ENCODE results near the gene SREBF2. TPM values are rescaled to one million over a fixed set of nuclear protein-coding genes. Genes with fewer than 3 reads are reported as not detected.

The SREBF2 gene
- total RNA-seq: 100 to 1,000 TPM; 131 to 137 TPM

DNA sequence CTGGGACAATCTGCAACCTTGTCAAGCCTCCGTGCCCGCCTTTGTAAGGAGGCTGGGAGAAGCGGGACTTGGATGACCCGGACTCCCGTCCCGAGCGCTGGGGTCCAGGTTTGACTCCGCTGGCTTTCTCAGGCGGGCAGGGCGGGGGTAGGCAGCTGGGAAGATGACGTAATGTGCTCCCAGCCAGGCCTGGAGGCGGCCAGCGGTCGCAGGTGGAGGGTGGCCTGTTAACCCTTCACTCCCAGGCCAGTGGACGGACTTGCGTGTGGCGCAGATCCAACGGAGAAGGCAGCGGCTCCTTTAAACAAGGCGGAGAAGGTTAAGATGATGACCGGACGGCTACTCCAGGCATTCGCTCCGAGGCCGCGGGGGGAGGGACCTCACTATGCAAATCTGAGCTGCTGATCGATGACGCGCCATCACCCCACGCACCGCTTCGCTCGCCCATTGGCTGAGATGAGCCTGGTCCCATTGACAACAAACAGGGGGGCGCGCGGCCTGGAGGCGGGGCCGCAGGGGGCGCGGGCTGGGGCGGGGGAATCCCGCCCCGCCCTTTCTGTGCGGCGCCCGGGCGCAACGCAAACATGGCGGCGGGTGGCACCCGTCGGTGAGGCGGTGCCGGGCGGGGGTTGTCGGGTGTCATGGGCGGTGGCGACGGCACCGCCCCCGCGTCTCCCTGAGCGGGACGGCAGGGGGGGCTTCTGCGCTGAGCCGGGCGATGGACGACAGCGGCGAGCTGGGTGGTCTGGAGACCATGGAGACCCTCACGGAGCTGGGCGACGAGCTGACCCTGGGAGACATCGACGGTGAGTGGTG lies at the start of gene SREBF2:
Gene SREBF2 (plus strand): TSS at position 553 of the 816 bp plus-strand sequence. CDS start 166 bp downstream, at position 719.
- Mint-ChIP-seq H3K4me3 (peak within 1 kb of the TSS; percentile 98), H3K27ac (peak within 1 kb of the TSS; percentile 99), H3K36me3 (peaks cover 41% of the 10 kb centered on the region), H3K9me3 (peaks cover 5% of the 10 kb centered on the region), H3K27me3 (no peaks in the 10 kb centered on the region), H3K4me1 (ENCODE audit: low read depth) (peaks cover 44% of the 10 kb centered on the region)
- ChIA-PET CTCF (interaction anchor here (0.7 to 6.9 kb wide), 16 partner anchors 10 to 135 kb away, joined by 3 to 49 read pairs (median 6); partner anchors contain the start of gene CCDC134), POLR2A (interaction anchor here (0.9 to 4.5 kb wide), 17 partner anchors 10 to 145 kb away, joined by 3 to 57 read pairs (median 7); partner anchors contain the start of genes CCDC134, CENPM, SNU13 and TNFRSF13C)
- peak; percentile 100 for DNase-seq
- intact Hi-C loops (cut with micrococcal nuclease): loop anchor here (1.0 to 5.0 kb wide), 6 partner anchors 11 to 260 kb away; partner anchors contain the start of genes DESI1, NDUFA6, SHISA8 and XRCC6

DNA sequence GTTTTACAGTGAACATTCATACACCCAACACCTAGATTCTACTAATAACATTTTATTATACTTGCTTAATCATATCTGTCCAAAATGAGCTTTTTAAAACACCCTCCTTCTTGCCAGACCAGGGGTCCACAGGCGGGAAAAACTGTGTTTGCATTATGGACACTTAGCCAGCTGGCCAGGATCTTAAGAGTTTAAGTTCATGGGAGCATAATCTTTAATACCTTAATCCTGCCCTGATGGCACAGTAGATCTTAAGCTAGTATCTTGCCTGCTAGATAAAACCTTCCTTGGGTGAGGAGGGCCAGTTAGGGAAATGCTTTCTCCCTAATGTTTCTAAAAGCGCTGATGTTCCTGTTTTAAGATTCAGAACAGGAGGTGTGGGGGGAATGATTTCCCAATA lies 45.6 kb upstream of the SREBF2 start:
- H3K4me3 Mint-ChIP-seq: no peak overlapping the region
- POLR2A ChIA-PET: interaction anchor here (1.4 kb wide), 1 partner anchor 13 kb away, joined by 6 read pairs; the partner anchor contains the start of gene CCDC134
- peaks cover 10% of the 10 kb centered on the region for H3K36me3 Mint-ChIP-seq
- DNase-seq: no peak
- H3K27me3 Mint-ChIP-seq: no peaks in the 10 kb centered on the region
- no peaks in the 10 kb centered on the region for H3K9me3 Mint-ChIP-seq
- intact Hi-C loops (cut with micrococcal nuclease): no loop called here
- CTCF ChIA-PET: interaction anchor here (0.8 to 2.7 kb wide), 5 partner anchors 11 to 90 kb away, joined by 3 to 11 read pairs (median 6); partner anchors contain the start of gene CCDC134
- no peak overlapping the region for H3K27ac Mint-ChIP-seq
- peaks cover 26% of the 10 kb centered on the region for H3K4me1 Mint-ChIP-seq (ENCODE audit: low read depth)

DNA sequence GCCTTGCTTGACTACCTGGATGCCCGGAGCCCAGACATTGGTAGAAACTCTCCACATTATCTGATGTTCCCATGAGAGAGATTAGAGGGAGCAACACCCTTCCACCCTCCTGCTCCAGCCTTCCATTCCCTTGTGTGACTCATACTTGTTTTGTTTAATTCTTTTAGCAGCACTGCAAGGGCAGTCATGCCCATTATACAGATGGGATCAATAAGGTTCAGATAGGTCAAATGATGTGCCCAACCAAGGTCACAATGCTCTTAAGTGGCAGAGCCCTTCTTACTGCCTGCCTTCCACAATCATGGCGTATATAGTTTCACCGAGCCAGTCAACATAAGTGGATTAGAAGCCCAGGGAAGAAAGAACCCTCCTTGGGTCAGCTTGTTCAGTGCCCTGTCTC lies 39.0 kb upstream of the SREBF2 start:
- Mint-ChIP-seq H3K4me3 (no peak overlapping the region), H3K27ac (no peak overlapping the region), H3K27me3 (no peaks in the 10 kb centered on the region), H3K4me1 (ENCODE audit: low read depth) (no peaks in the 10 kb centered on the region), H3K36me3 (peaks cover 15% of the 10 kb centered on the region), H3K9me3 (no peaks in the 10 kb centered on the region)
- POLR2A ChIA-PET: interaction anchor here (2.7 kb wide), 1 partner anchor 13 kb away, joined by 7 read pairs; no protein-coding TSS in a partner anchor
- CTCF ChIA-PET: no interaction called here
- no peak for DNase-seq
- intact Hi-C loops (cut with micrococcal nuclease): no loop called here

DNA sequence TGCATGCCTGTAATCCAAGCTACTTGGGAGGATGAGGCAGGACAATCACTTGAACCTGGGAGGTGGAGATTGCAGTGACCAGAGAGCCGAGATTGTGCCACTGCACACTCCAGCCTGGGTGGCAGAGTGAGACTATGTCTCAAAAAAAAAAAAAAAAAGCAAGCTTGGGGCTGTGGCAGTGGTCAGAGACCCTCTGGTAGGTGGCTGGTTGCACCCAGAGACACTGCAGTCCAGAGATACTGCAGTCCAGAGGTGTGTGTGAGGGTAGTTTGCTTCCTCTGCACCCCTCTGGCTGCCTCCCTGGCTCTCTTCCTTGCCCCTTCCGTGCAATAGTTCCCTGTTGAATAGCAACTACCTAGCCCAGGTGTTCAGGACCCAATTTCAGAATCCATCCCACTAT lies 34.2 kb upstream of the SREBF2 start:
- H3K27ac Mint-ChIP-seq: peak overlapping the region; percentile 95
- ChIA-PET CTCF (interaction anchor here (1.0 to 5.3 kb wide), 8 partner anchors 12 to 142 kb away, joined by 3 to 54 read pairs (median 13); no protein-coding TSS in a partner anchor), POLR2A (interaction anchor here (0.9 to 4.2 kb wide), 10 partner anchors 7 to 291 kb away, joined by 3 to 114 read pairs (median 10); partner anchors contain the start of genes SHISA8 and SREBF2)
- no peaks in the 10 kb centered on the region for H3K27me3 Mint-ChIP-seq
- intact Hi-C loops (cut with micrococcal nuclease): no loop called here
- H3K4me3 Mint-ChIP-seq: peak overlapping the region; percentile 98
- H3K4me1 Mint-ChIP-seq (ENCODE audit: low read depth): peaks cover 26% of the 10 kb centered on the region
- no peak for DNase-seq
- peaks cover 6% of the 10 kb centered on the region for H3K36me3 Mint-ChIP-seq
- H3K9me3 Mint-ChIP-seq: no peaks in the 10 kb centered on the region

DNA sequence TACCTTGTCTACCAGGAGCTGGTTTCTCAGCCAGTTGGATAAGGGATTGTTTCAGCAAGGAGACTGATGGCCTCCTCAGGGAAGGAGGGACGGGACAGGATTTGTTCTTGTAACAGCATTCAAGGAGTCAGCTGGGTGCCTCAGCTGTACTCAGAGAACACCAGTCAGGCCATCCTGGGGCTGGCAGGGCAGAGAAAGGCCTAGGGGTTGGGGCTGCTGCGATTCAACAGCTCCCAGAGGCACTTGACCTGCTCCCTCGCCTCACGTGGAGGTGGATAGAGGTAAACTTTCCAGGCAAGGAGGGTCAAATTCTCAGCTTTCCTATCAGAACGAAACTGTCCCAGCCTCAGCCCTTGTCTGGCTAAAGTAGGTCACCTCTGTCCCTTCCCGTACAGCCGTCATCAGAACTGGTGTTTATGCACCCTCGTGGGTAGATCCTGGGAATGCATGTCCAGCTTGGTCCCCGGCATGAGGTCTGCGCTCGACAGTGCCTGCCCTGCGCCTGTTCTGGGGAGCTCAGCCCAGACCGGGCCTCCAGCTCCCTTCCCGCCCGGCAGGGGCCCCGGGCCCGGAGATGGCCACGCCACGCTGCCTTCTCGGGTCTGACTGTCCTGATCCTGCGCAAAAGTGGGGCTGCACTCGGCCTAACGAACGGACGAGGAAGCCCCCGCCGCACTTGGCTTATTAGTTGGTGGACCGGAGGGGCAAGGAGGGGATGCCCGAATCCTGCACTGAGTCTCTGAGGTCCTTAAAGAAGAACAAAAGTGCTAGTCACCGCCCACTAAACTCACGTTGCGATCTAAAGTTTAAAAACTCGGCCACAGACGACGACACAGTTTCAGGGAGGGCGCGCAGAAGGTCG lies 33.2 kb upstream of the SREBF2 start:
- Mint-ChIP-seq H3K4me1 (ENCODE audit: low read depth) (peaks cover 35% of the 10 kb centered on the region), H3K9me3 (no peaks in the 10 kb centered on the region), H3K36me3 (peaks cover 2% of the 10 kb centered on the region), H3K27ac (peak overlapping the region; percentile 95), H3K27me3 (no peaks in the 10 kb centered on the region), H3K4me3 (peak overlapping the region; percentile 98)
- ChIA-PET CTCF (interaction anchor here (0.6 to 5.3 kb wide), 15 partner anchors 9 to 147 kb away, joined by 3 to 54 read pairs (median 6); partner anchors contain the start of genes CENPM and SREBF2), POLR2A (interaction anchor here (0.7 to 4.2 kb wide), 30 partner anchors 8 to 645 kb away, joined by 3 to 114 read pairs (median 6); partner anchors contain the start of genes CENPM, DESI1, MEI1 and NDUFA6)
- DNase-seq: peak; percentile 38
- intact Hi-C loops (cut with micrococcal nuclease): loop anchor here (1.0 kb wide), 3 partner anchors 18 to 132 kb away; no protein-coding TSS in a partner anchor

DNA sequence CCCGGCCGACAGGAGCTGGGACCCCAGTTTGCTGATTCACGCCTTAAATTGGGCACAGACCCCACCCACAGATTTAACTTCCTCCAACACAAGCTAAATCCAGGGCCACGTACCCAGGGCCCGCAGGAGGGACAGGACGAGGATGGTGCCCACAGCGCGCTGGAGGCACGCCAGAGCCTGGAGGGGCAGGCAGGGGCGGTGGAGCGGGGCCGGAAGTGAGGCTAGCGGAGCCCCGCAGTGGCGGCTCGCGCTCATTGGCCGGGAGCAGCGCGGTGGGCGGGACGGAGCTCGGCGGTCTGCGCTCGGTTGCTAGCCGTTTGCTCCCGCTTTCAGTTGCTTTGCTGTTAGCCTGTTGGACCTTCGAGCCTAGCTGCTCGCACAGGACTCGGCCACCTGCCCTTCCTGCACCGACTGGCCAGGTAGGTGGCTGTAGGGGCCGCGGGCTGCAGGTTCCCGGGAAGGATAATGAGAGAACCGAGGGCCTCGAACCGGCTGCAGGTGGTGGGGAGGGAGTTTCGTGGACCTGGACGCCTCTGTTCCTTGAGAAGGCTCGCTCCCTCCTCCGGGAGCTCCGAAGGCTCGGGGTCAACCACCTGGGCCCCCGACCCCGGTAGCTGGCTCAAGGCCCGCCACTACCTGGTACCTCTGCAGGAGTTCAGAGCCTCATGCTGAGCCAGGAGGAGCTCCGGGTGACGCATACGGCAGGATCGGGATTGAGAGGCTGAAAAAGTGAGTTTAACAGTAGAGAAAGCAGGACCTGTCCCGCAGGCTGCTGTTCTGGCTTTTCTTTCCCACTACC lies 32.4 kb upstream of the SREBF2 start, which contains the start of gene CCDC134:
Gene CCDC134 (plus strand): TSS at position 332 of the 799 bp plus-strand sequence. CDS start 8,212 bp downstream, outside the sequence.
- H3K4me3 Mint-ChIP-seq: peak within 1 kb of the TSS; percentile 98
- H3K4me1 Mint-ChIP-seq (ENCODE audit: low read depth): peaks cover 35% of the 10 kb centered on the region

DNA sequence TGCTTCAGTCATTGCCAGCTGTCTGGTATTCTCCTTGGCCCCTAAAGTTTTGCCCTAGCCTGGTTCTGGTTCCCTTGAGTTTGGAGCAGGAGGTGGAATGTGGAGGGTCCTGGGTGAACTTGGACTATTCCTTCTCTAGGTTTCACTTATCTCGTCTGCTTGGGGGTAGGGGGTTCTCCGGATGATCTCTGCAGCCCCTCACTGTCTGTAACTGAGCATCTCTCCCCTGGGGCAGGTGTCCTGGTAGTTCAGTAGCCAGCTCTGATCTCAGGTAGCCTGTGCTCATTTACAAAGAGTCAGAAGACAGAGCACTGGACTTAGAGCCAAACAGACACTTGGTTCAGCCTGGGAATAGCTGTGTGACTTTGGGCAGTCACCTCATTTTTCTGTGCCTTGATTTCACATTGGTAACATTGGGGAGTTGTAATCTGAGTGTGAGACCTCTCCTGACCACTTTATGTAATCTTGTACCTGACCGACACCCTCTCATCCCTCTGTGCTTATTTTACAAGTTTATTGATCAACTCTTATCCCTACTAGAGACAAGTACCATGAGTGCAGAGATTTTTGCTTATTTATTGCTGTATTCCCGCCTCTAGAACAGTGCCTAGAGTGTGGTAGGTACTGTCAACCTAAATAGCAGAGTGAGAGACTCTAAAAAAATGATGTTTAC lies 31.6 kb upstream of the SREBF2 start:
- H3K4me3 Mint-ChIP-seq: peak overlapping the region; percentile 98
- ChIA-PET CTCF (interaction anchor here (0.6 to 5.3 kb wide), 10 partner anchors 19 to 140 kb away, joined by 3 to 54 read pairs (median 12); partner anchors contain the start of gene SREBF2), POLR2A (interaction anchor here (0.6 to 4.2 kb wide), 24 partner anchors 7 to 290 kb away, joined by 3 to 114 read pairs (median 6); partner anchors contain the start of genes DESI1, MEI1, NDUFA6 and SNU13)
- H3K36me3 Mint-ChIP-seq: no peaks in the 10 kb centered on the region
- peak overlapping the region; percentile 95 for H3K27ac Mint-ChIP-seq
- no peaks in the 10 kb centered on the region for H3K27me3 Mint-ChIP-seq
- no peak for DNase-seq
- peaks cover 35% of the 10 kb centered on the region for H3K4me1 Mint-ChIP-seq (ENCODE audit: low read depth)
- intact Hi-C loops (cut with micrococcal nuclease): no loop called here
- H3K9me3 Mint-ChIP-seq: no peaks in the 10 kb centered on the region

More for the DNA sequence above, 32.4 kb upstream of the SREBF2 start, which contains the start of gene CCDC134:
- no peaks in the 10 kb centered on the region for H3K9me3 Mint-ChIP-seq
- ChIA-PET CTCF (interaction anchor here (0.6 to 5.3 kb wide), 15 partner anchors 9 to 146 kb away, joined by 3 to 54 read pairs (median 6); partner anchors contain the start of genes CENPM and SREBF2), POLR2A (interaction anchor here (0.6 to 4.2 kb wide), 34 partner anchors 8 to 644 kb away, joined by 3 to 114 read pairs (median 4); partner anchors contain the start of genes CENPM, DESI1, MEI1 and NAGA)
- H3K27me3 Mint-ChIP-seq: no peaks in the 10 kb centered on the region
- H3K27ac Mint-ChIP-seq: peak within 1 kb of the TSS; percentile 95
- H3K36me3 Mint-ChIP-seq: peaks cover 2% of the 10 kb centered on the region
- intact Hi-C loops (cut with micrococcal nuclease): loop anchor here (1.0 kb wide), 3 partner anchors 19 to 133 kb away; no protein-coding TSS in a partner anchor
- peak; percentile 95 for DNase-seq

DNA sequence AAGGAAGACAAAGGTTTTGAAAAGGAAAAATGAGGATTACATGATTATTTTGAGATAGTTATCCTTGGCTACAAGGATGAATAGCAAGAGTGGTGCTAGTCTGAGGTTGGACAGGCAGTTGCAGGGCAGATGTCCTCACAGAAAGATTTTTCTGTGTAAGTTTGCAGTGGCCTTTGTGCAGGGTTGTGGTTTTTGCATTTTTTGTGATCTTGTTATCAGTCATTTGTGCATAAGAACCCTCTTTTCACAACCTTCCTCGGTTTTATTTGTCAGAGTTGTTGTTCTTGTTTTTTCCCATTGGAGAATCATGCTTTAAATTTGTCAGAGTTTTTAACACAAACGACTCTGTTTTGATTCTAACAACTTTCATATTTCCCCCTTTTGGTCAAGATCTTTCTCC lies 31.0 kb upstream of the SREBF2 start:
- H3K27ac Mint-ChIP-seq: no peak overlapping the region
- peak overlapping the region; percentile 98 for H3K4me3 Mint-ChIP-seq
- H3K36me3 Mint-ChIP-seq: no peaks in the 10 kb centered on the region
- H3K27me3 Mint-ChIP-seq: no peaks in the 10 kb centered on the region
- intact Hi-C loops (cut with micrococcal nuclease): no loop called here
- DNase-seq: no peak
- peaks cover 35% of the 10 kb centered on the region for H3K4me1 Mint-ChIP-seq (ENCODE audit: low read depth)
- ChIA-PET POLR2A (interaction anchor here (2.1 to 3.6 kb wide), 5 partner anchors 41 to 138 kb away, joined by 10 to 26 read pairs (median 22); partner anchors contain the start of gene SNU13), CTCF (interaction anchor here (2.5 to 5.3 kb wide), 4 partner anchors 21 to 135 kb away, joined by 9 to 54 read pairs (median 30); no protein-coding TSS in a partner anchor)
- H3K9me3 Mint-ChIP-seq: no peaks in the 10 kb centered on the region

DNA sequence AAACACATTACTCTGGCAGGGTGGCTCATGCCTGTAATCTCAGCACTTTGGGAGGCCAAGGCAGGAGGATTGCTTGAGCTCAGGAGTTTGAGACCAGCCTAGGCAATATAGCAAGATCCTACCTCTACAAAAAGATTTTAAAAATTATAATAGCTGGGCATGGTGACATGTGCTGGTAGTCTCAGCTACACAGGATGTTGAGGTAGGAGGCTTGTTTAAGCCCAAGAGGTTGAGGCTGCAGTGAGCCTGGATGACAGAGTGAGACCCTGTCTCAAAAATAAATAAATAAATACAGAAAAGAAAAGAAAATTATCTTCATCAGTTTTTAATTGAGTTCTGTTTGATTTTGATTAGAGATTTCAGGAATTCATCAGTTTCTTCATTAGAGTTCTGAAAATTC lies 27.3 kb upstream of the SREBF2 start:
- H3K27ac Mint-ChIP-seq: no peak overlapping the region
- CTCF ChIA-PET: interaction anchor here (3.0 kb wide), 1 partner anchor 59 kb away, joined by 10 read pairs; no protein-coding TSS in a partner anchor
- POLR2A ChIA-PET: interaction anchor here (0.6 to 1.3 kb wide), 3 partner anchors 10 to 748 kb away, joined by 3 to 5 read pairs (median 3); no protein-coding TSS in a partner anchor
- intact Hi-C loops (cut with micrococcal nuclease): no loop called here
- peaks cover 22% of the 10 kb centered on the region for H3K4me1 Mint-ChIP-seq (ENCODE audit: low read depth)
- no peaks in the 10 kb centered on the region for H3K9me3 Mint-ChIP-seq
- H3K4me3 Mint-ChIP-seq: no peak overlapping the region
- DNase-seq: no peak
- H3K36me3 Mint-ChIP-seq: peaks cover 7% of the 10 kb centered on the region
- no peaks in the 10 kb centered on the region for H3K27me3 Mint-ChIP-seq
